WTC11 (cell line): ENCODE measurements around the gene CFAP91. TPM values are rescaled to one million over a fixed set of nuclear protein-coding genes. Genes with fewer than 3 reads are reported as not detected.

Experiments used
- ATAC-seq: fragments of 200-7000 bp; cut with Tn5 transposase; 2 replicates; pipeline ENCODE4 v1.10.0; 2021; ENCODE audit warnings: mild to moderate bottlenecking, moderate library complexity
- CTCF ChIA-PET: fragments of 300-600 bp; sonication (Branson Sonifier 250); formaldehyde crosslinking; loops from one replicate; lab custom pipeline; 2021; ENCODE audit warnings: antibody characterized with exemption; lab: Charles Lee
- POLR2A ChIA-PET: fragments of 350-600 bp; sonication (Branson Sonifier 250); formaldehyde crosslinking; loops from one replicate; lab custom pipeline; 2021; ENCODE audit warnings: antibody characterized with exemption; lab: Charles Lee
- DNase-seq: peaks from one replicate; pipeline ENCODE4 v3.0.0; 2021; ENCODE audit warnings: low spot score
- H3K27ac Mint-ChIP-seq: 2 replicates; pipeline ENCODE4 v1.8.0; 2021; ENCODE audit warnings: mixed read lengths
- H3K27me3 Mint-ChIP-seq: 2 replicates; pipeline ENCODE4 v1.8.0; 2021; ENCODE audit warnings: low read depth, mild to moderate bottlenecking, moderate library complexity, mixed read lengths
- H3K36me3 Mint-ChIP-seq: 2 replicates; pipeline ENCODE4 v1.8.0; 2021; ENCODE audit warnings: mixed read lengths
- H3K4me1 Mint-ChIP-seq: 2 replicates; pipeline ENCODE4 v1.8.0; 2022; ENCODE audit warnings: mixed read lengths
- H3K4me3 Mint-ChIP-seq: 2 replicates; pipeline ENCODE4 v1.8.0; 2021; ENCODE audit warnings: mild to moderate bottlenecking, moderate library complexity, mixed read lengths
- H3K9me3 Mint-ChIP-seq: 2 replicates; pipeline ENCODE4 v1.8.0; 2021; ENCODE audit warnings: mixed read lengths
- ATF1 ChIP-seq: sonication (generic); formaldehyde crosslinking; IDR thresholded peaks from 2 replicates; pipeline ENCODE4 v1.8.1; 2023; ENCODE audit warnings: mild to moderate bottlenecking, moderate library complexity, missing genetic modification reagents
- E2F1 ChIP-seq: sonication (generic); formaldehyde crosslinking; IDR thresholded peaks from 2 replicates; pipeline ENCODE4 v1.8.0; 2022; ENCODE audit warnings: mild to moderate bottlenecking, missing genetic modification reagents
- GABPB1 ChIP-seq: sonication (generic); formaldehyde crosslinking; IDR thresholded peaks from 2 replicates; pipeline ENCODE4 v1.8.1; 2023; ENCODE audit warnings: mild to moderate bottlenecking, missing genetic modification reagents
- GRHL2 ChIP-seq: fragments of 250-450 bp; sonication (Bioruptor Pico); IDR thresholded peaks from 2 replicates; pipeline ENCODE4 v1.8.0; 2022; ENCODE audit warnings: mild to moderate bottlenecking, moderate library complexity; ENCODE audit not compliant: insufficient replicate concordance, severe bottlenecking
- IRF2 ChIP-seq: sonication (generic); formaldehyde crosslinking; IDR thresholded peaks from 2 replicates; pipeline ENCODE4 v1.8.0; 2022; ENCODE audit warnings: low read depth, missing genetic modification reagents, borderline replicate concordance
- JUN ChIP-seq: sonication (generic); formaldehyde crosslinking; IDR thresholded peaks from 2 replicates; pipeline ENCODE4 v1.8.0; 2023; ENCODE audit warnings: mild to moderate bottlenecking, missing genetic modification reagents
- KAT7 ChIP-seq: sonication (generic); formaldehyde crosslinking; IDR thresholded peaks from 2 replicates; pipeline ENCODE4 v1.8.1; 2023; ENCODE audit warnings: missing genetic modification reagents, mild to moderate bottlenecking, borderline replicate concordance
- MLX ChIP-seq: sonication (generic); formaldehyde crosslinking; IDR thresholded peaks from 2 replicates; pipeline ENCODE4 v1.8.1; 2023; ENCODE audit warnings: mild to moderate bottlenecking, missing genetic modification reagents, moderate library complexity
- MYBL2 ChIP-seq: sonication (generic); formaldehyde crosslinking; IDR thresholded peaks from 2 replicates; pipeline ENCODE4 v1.8.1; 2023; ENCODE audit warnings: mild to moderate bottlenecking, moderate library complexity, missing genetic modification reagents
- NFATC4 ChIP-seq: fragments of 250-450 bp; sonication (Bioruptor Pico); IDR thresholded peaks from 2 replicates; pipeline ENCODE4 v1.9.0; 2021; ENCODE audit warnings: mild to moderate bottlenecking
- PRDM15 ChIP-seq: sonication (generic); formaldehyde crosslinking; IDR thresholded peaks from 2 replicates; pipeline ENCODE4 v1.8.0; 2022; ENCODE audit warnings: missing genetic modification reagents
- RORB ChIP-seq: fragments of 250-450 bp; sonication (Bioruptor Pico); IDR thresholded peaks from 2 replicates; pipeline ENCODE4 v1.9.0; 2021; ENCODE audit warnings: mild to moderate bottlenecking
- ZBTB43 ChIP-seq: sonication (generic); formaldehyde crosslinking; IDR thresholded peaks from 2 replicates; pipeline ENCODE4 v1.8.1; 2023; ENCODE audit warnings: mild to moderate bottlenecking, missing genetic modification reagents
- ZNF219 ChIP-seq: sonication (generic); formaldehyde crosslinking; IDR thresholded peaks from 2 replicates; pipeline ENCODE4 v1.8.0; 2023; ENCODE audit warnings: missing genetic modification reagents, mild to moderate bottlenecking, borderline replicate concordance
- ZNF281 ChIP-seq: sonication (generic); formaldehyde crosslinking; IDR thresholded peaks from 2 replicates; pipeline ENCODE4 v1.8.0; 2023; ENCODE audit warnings: mild to moderate bottlenecking, missing genetic modification reagents
- ZNF396 ChIP-seq: fragments of 250-450 bp; sonication (Bioruptor Pico); IDR thresholded peaks from 2 replicates; pipeline ENCODE4 v1.8.0; 2021; ENCODE audit warnings: mild to moderate bottlenecking, moderate library complexity, borderline replicate concordance
- total RNA-seq: library from RNA; stranded (reverse); gene quantifications from 3 replicates; pipeline ENCODE4 v1.2.3, GENCODE V29; 2021

CFAP91 gene
- total RNA-seq, 1 experiment from 2014 or later: 3.5 TPM

- TF ChIP-seq MLX (CRISPR knock-in tag) (no peak), ATF1 (CRISPR knock-in tag) (no peak)
- TF ChIP-seq, all 79 proteins: peak for 0
Measured at GRCh38 chr3:119726909-119727308, 24.1 kb downstream of the CFAP91 start (continued).

- Mint-ChIP-seq H3K27me3 (no peaks in the 10 kb centered on the region), H3K27ac (no peak overlapping the region), H3K4me3 (no peak overlapping the region), H3K36me3 (no peaks in the 10 kb centered on the region), H3K9me3 (no peaks in the 10 kb centered on the region), H3K4me1 (0 out of 2 replicates have a peak, but pooled peaks cover 4% of the 10 kb centered on the region)
- no peak for TF ChIP-seq NFATC4 (CRISPR knock-in tag)
- TF ChIP-seq ATF1 (CRISPR knock-in tag): no peak
- TF ChIP-seq PRDM15: no peak
- no peak for TF ChIP-seq KAT7 (CRISPR knock-in tag)
- no peak for TF ChIP-seq ZNF219 (CRISPR knock-in tag)
- no peak for TF ChIP-seq ZBTB43 (CRISPR knock-in tag)
- no peak for TF ChIP-seq JUN (CRISPR knock-in tag)
- TF ChIP-seq GABPB1: no peak
- TF ChIP-seq GRHL2: no peak
- TF ChIP-seq IRF2 (CRISPR knock-in tag): no peak
- TF ChIP-seq E2F1: no peak
- TF ChIP-seq ZNF396: no peak
- TF ChIP-seq ZNF281 (CRISPR knock-in tag): no peak
- TF ChIP-seq RORB (CRISPR knock-in tag): no peak
- TF ChIP-seq MYBL2 (CRISPR knock-in tag): no peak
- ChIA-PET CTCF (no interaction called here), POLR2A (no interaction called here)
- no peak for DNase-seq
- ATAC-seq: no peak
Measured at GRCh38 chr3:119729996-119730395, 27.2 kb downstream of the CFAP91 start.
